CD4-positive, alpha-beta T cell (primary cell): ENCODE data around the gene CTDSP1. TPM values are rescaled to one million over a fixed set of nuclear protein-coding genes. Genes with fewer than 3 reads are reported as not detected.

Experiments
- ATAC-seq: fragments of 200-7000 bp; cut with Tn5 transposase; one replicate; pipeline ENCODE4 v1.10.0; 2022; ENCODE audit warnings: mild to moderate bottlenecking; ENCODE audit not compliant: poor library complexity
- CTCF ChIA-PET: fragments of 350-600 bp; sonication (Branson Sonifier 250); formaldehyde crosslinking; loops from one replicate; lab custom pipeline; 2021; ENCODE audit warnings: antibody characterized with exemption, inconsistent platforms; lab: Charles Lee
- POLR2A ChIA-PET: fragments of 350-600 bp; sonication (Branson Sonifier 250); formaldehyde crosslinking; loops from one replicate; lab custom pipeline; 2021; ENCODE audit warnings: antibody characterized with exemption, inconsistent platforms; lab: Charles Lee
- DNase-seq, 14 experiments: peaks; one replicate each; pipeline ENCODE4 v3.0.0-alpha.2; 2013 to 2020; ENCODE audit warnings: mixed read lengths in 2 of 14
- H3K27ac ChIP-seq, 2 donors: one replicate each; pipeline versions ENCODE4 v1.5.1 to v1.7.0; 2013; ENCODE audit warnings: low read length in 2 of 2, low read depth in 1 of 2, mild to moderate bottlenecking in 1 of 2
- H3K27me3 ChIP-seq, 2 experiments: 1 replicate in 1 of 2; 2 replicates in 1 of 2; pipeline versions ENCODE4 v1.6.1 to v1.7.0; 2013; ENCODE audit warnings: low read length in 2 of 2, control low read depth in 1 of 2, mild to moderate bottlenecking in 1 of 2, moderate library complexity in 1 of 2; ENCODE audit not compliant: insufficient read depth in 2 of 2, control insufficient read depth in 1 of 2
- H3K36me3 ChIP-seq: one replicate; pipeline ENCODE4 v1.6.1; 2013; ENCODE audit warnings: low read length, control low read depth; ENCODE audit not compliant: insufficient read depth
- H3K4me1 ChIP-seq: one replicate; pipeline ENCODE4 v1.6.1; 2013; ENCODE audit warnings: low read length, control low read depth; ENCODE audit not compliant: insufficient read depth
- H3K4me3 ChIP-seq: one replicate; pipeline ENCODE4 v1.5.1; 2013; ENCODE audit warnings: mild to moderate bottlenecking, low read length, moderate library complexity
- H3K9me3 ChIP-seq, 2 experiments: 1 replicate in 1 of 2; 2 replicates in 1 of 2; pipeline versions ENCODE4 v1.6.1 to v1.7.0; 2013; ENCODE audit warnings: low read length in 2 of 2, mild to moderate bottlenecking in 2 of 2, control low read depth in 1 of 2, moderate library complexity in 1 of 2; ENCODE audit not compliant: control insufficient read depth in 1 of 2, insufficient read depth in 1 of 2
- H3K27ac Mint-ChIP-seq: one replicate; pipeline ENCODE4 v1.8.0; 2020; ENCODE audit warnings: mixed read lengths
- H3K27me3 Mint-ChIP-seq: one replicate; pipeline ENCODE4 v1.8.0; 2021; ENCODE audit warnings: mixed read lengths
- H3K36me3 Mint-ChIP-seq: one replicate; pipeline ENCODE4 v1.8.0; 2021; ENCODE audit warnings: low read depth, mixed read lengths
- H3K4me1 Mint-ChIP-seq: one replicate; pipeline ENCODE4 v1.8.0; 2021; ENCODE audit warnings: low read depth, mixed read lengths
- H3K4me3 Mint-ChIP-seq: one replicate; pipeline ENCODE4 v1.8.0; 2020; ENCODE audit warnings: mild to moderate bottlenecking, mixed read lengths
- H3K9me3 Mint-ChIP-seq: one replicate; pipeline ENCODE4 v1.8.0; 2020; ENCODE audit warnings: mixed read lengths
- CTCF ChIP-seq: fragments of 200-600 bp; IDR thresholded peaks from one replicate; pipeline ENCODE4 v1.8.0; 2022; ENCODE audit warnings: antibody characterized with exemption, mild to moderate bottlenecking
- intact Hi-C, 2 experiments: fragments of 100-400 bp; cut with DNase I in 1 of 2; cut with micrococcal nuclease in 1 of 2; formaldehyde crosslinking; loops; one replicate each; pipeline versions ENCODE4 v1.15.1 to v1.9.0; 2023 to 2025; cut with DNase I, micrococcal nuclease
- total RNA-seq, 174 experiments: library from RNA in 2 of 174; stranded (reverse) in 2 of 174; gene quantifications; one replicate each; pipeline ENCODE4 v1.2.3 and lab custom pipeline; 2021 to 2026

The CTDSP1 gene
- total RNA-seq, 2 experiments from 2014 or later, result 70.5 to 76.8 TPM

GRCh38 chr2:218398437-218399390, 954 bp upstream of the CTDSP1 start:
- peaks cover 24% of the 10 kb centered on the region for H3K36me3 ChIP-seq
- Mint-ChIP-seq H3K27ac (peak overlapping the region; percentile 99), H3K4me1 (peaks cover 59% of the 10 kb centered on the region), H3K9me3 (no peaks in the 10 kb centered on the region), H3K27me3 (no peaks in the 10 kb centered on the region), H3K36me3 (peaks cover 48% of the 10 kb centered on the region), H3K4me3 (peak overlapping the region; percentile 94)
- ChIA-PET CTCF (no interaction called here), POLR2A (interaction anchor here (1.2 to 4.9 kb wide), 11 partner anchors 8 to 831 kb away, joined by 3 to 74 read pairs (median 18); partner anchors contain the start of genes AAMP, ANKZF1, ATG9A and BCS1L)
- no peaks in the 10 kb centered on the region for H3K27me3 ChIP-seq
- H3K9me3 ChIP-seq, result no peaks in the 10 kb centered on the region
- intact Hi-C loops, result loop anchor here (2.0 to 10.0 kb wide), 7 partner anchors 41 to 779 kb away; partner anchors contain the start of genes ARPC2 (in 1 of the 2), CATIP (in 1 of the 2), CNOT9 (in 1 of the 2) and CNPPD1 (in 1 of the 2)
- no peak for TF ChIP-seq CTCF
- ATAC-seq, result peak; percentile 11
- peaks cover 83% of the 10 kb centered on the region for H3K4me1 ChIP-seq
- H3K27ac ChIP-seq, result peak overlapping the region; percentile 93 to 96
- H3K4me3 ChIP-seq, result peak overlapping the region; percentile 86
- DNase-seq, result peak; percentile 45 to 86 (median 68)

DNA sequence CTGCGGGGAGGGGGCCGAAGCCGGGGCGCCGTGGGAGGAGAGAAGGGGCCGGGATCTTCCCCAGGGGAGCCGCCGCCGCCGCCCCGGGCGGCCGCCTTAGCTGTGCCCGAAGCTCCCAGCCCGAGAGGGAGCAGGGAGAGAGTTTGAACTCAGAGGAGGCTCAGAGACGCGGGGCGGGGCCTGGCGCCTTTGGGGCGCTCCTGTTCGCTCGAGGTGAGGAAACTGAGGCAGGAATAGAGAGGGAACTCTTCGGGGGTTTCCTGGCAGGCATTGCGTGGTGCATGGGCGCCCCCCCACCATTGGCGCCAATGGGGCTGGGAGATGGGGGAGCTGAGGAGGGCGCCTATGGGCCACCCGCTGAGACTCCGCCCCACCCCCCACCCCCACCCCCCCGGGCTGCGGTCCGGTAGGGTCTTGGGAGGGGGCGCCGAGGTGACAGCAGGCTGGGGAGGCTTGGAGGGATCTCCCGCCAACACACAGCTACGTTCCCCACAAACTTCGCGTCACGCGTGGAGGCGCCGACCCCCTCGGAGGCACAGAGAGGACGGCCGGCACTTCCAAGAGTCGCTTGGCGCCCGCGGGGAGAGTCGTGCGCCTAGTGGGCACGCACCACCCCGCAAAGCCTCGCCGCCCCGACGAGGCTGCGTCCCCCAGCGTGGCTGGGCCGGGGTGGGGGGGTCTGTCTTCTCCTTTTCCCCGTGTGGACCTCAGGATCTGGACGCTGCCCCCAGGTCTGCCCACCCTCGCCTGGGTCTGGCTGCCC, 680 bp downstream of the CTDSP1 start:
- no peak for ATAC-seq
- Mint-ChIP-seq H3K36me3 (peaks cover 65% of the 10 kb centered on the region), H3K4me3 (peak overlapping the region; percentile 96), H3K27ac (peak overlapping the region; percentile 99), H3K9me3 (no peaks in the 10 kb centered on the region), H3K27me3 (no peaks in the 10 kb centered on the region), H3K4me1 (peaks cover 59% of the 10 kb centered on the region)
- ChIA-PET CTCF (interaction anchor here (1.1 kb wide), 1 partner anchor 130 kb away, joined by 4 read pairs; the partner anchor contains the start of genes AAMP and PNKD), POLR2A (interaction anchor here (0.8 to 3.8 kb wide), 10 partner anchors 8 to 259 kb away, joined by 4 to 20 read pairs (median 6); partner anchors contain the start of genes AAMP, BCS1L, CATIP and PNKD)
- no peak for TF ChIP-seq CTCF
- no peaks in the 10 kb centered on the region for H3K9me3 ChIP-seq
- peaks cover 83% of the 10 kb centered on the region for H3K4me1 ChIP-seq
- intact Hi-C loops, result loop anchor here in 1 of 2 experiments (2.0 to 10.0 kb wide), 2 partner anchors 248 to 774 kb away; partner anchors contain the start of genes CNPPD1, RETREG2 and SLC23A3
- H3K27ac ChIP-seq, result peak overlapping the region; percentile 60 to 93
- peak overlapping the region; percentile 86 for H3K4me3 ChIP-seq
- peak in 8 of 14 experiments; percentile 29 to 71 (median 48) for DNase-seq
- no peaks in the 10 kb centered on the region for H3K27me3 ChIP-seq
- peaks cover 39% of the 10 kb centered on the region for H3K36me3 ChIP-seq
